Right renal cortex interstitium (tissue), 3 donors: ENCODE results near the gene GPR15. TPM values are rescaled to one million over a fixed set of nuclear protein-coding genes. Genes with fewer than 3 reads are reported as not detected.
"Not testable (repeated sequence)": the region's sequence is repeated elsewhere in the genome, so short reads cannot be mapped to it uniquely, and the experiment has no call there.

Experiments used
- DNase-seq, 3 donors: peaks; one replicate each; pipeline ENCODE4 v3.0.0-alpha.2; 2013; ENCODE audit warnings: low read depth in 3 of 3, low spot score in 2 of 3
- polyA plus RNA-seq, 3 donors: library from polyadenylated mRNA; unstranded; fragments of 120-200 nt; gene quantifications; one replicate each; pipeline ENCODE4 v1.2.1, GENCODE V29; 2013; ENCODE audit not compliant: insufficient read length in 3 of 3

Gene GPR15
- polyA plus RNA-seq, 3 donors: not detected

- DNase-seq: no peak
These were observed 24.7 kb downstream of the GPR15 start for GRCh38 chr3:98556164-98557130.

GRCh38 chr3:98557324-98558010 lies 25.7 kb downstream of the GPR15 start:
- DNase-seq: no peak

GRCh38 chr3:98558100-98558827 lies 26.5 kb downstream of the GPR15 start:
- DNase-seq: no peak

GRCh38 chr3:98559769-98560168 lies 28.0 kb downstream of the GPR15 start:
- not testable (repeated sequence) for DNase-seq

- no peak for DNase-seq
These were observed 29.1 kb downstream of the GPR15 start for GRCh38 chr3:98560911-98561310.

GRCh38 chr3:98561727-98562521 lies 30.1 kb downstream of the GPR15 start:
- DNase-seq: no peak

GRCh38 chr3:98563661-98564281 lies 32.0 kb downstream of the GPR15 start:
- no peak for DNase-seq

- DNase-seq: no peak
These were observed 32.7 kb downstream of the GPR15 start for GRCh38 chr3:98564282-98565005.

GRCh38 chr3:98565237-98565643 lies 33.5 kb downstream of the GPR15 start:
- no peak for DNase-seq

GRCh38 chr3:98565843-98566242 lies 34.1 kb downstream of the GPR15 start:
- no peak for DNase-seq

GRCh38 chr3:98567666-98568270 lies 36.0 kb downstream of the GPR15 start:
- no peak for DNase-seq

GRCh38 chr3:98568402-98568801 lies 36.6 kb downstream of the GPR15 start:
- no peak for DNase-seq

- no peak for DNase-seq
These were observed 41.5 kb downstream of the GPR15 start for GRCh38 chr3:98573181-98573728.

GRCh38 chr3:98574132-98574531 lies 42.4 kb downstream of the GPR15 start:
- no peak for DNase-seq

- DNase-seq: no peak
These were observed 45.6 kb downstream of the GPR15 start for GRCh38 chr3:98577178-98577895.

- DNase-seq: no peak
These were observed 48.9 kb downstream of the GPR15 start for GRCh38 chr3:98580401-98581386.

- DNase-seq: no peak
These were observed 49.7 kb downstream of the GPR15 start for GRCh38 chr3:98581474-98581873.
